ENCODE measurements around the gene CFAP119.

The CFAP119 gene

GRCh38 chr16:30747799-30748633 lies 13.8 kb downstream of the CFAP119 start, which contains the start of gene PHKG2:
Gene PHKG2, plus strand, starts transcription at chr16:30748425. Its CDS starts 396 bp downstream, at chr16:30748821.
- peak; percentile 99 for DNase-seq (ENCODE audit: low read depth)
- H3K4me3 ChIP-seq (ENCODE audit: low read depth, low read length), result peak within 1 kb of the TSS; percentile 74
- TF ChIP-seq POLR2A (IDR thresholded peaks at IDR 0.05; ENCODE audit: extremely low read depth, insufficient read length) (peak; percentile 73), MYC (IDR thresholded peaks at IDR 0.05; ENCODE audit: low read depth, low read length) (peak; percentile 92), CTCF (IDR thresholded peaks at IDR 0.05; ENCODE audit: low read depth, low read length) (no peak), MAX (IDR thresholded peaks at IDR 0.05; ENCODE audit: low read depth, low read length) (peak; percentile 98)

- no peak overlapping the region for H3K4me3 ChIP-seq (ENCODE audit: low read depth, low read length)
- DNase-seq (ENCODE audit: low read depth), result no peak
- no peak for TF ChIP-seq MYC (IDR thresholded peaks at IDR 0.05; ENCODE audit: low read depth, low read length)
- no peak for TF ChIP-seq CTCF (IDR thresholded peaks at IDR 0.05; ENCODE audit: low read depth, low read length)
- TF ChIP-seq POLR2A (IDR thresholded peaks at IDR 0.05; ENCODE audit: extremely low read depth, insufficient read length), result no peak
- no peak for TF ChIP-seq MAX (IDR thresholded peaks at IDR 0.05; ENCODE audit: low read depth, low read length)
Observed at GRCh38 chr16:30747331-30747730, 14.5 kb downstream of the CFAP119 start.

GRCh38 chr16:30746638-30747175 lies 15.2 kb downstream of the CFAP119 start:
- H3K4me3 ChIP-seq (ENCODE audit: low read depth, low read length), result no peak overlapping the region
- TF ChIP-seq MAX (IDR thresholded peaks at IDR 0.05; ENCODE audit: low read depth, low read length) (no peak), CTCF (IDR thresholded peaks at IDR 0.05; ENCODE audit: low read depth, low read length) (no peak), POLR2A (IDR thresholded peaks at IDR 0.05; ENCODE audit: extremely low read depth, insufficient read length) (no peak), MYC (IDR thresholded peaks at IDR 0.05; ENCODE audit: low read depth, low read length) (no peak)
- DNase-seq (ENCODE audit: low read depth), result no peak

- no peak for DNase-seq (ENCODE audit: low read depth)
- no peak overlapping the region for H3K4me3 ChIP-seq (ENCODE audit: low read depth, low read length)
- no peak for TF ChIP-seq MYC (IDR thresholded peaks at IDR 0.05; ENCODE audit: low read depth, low read length)
- TF ChIP-seq MAX (IDR thresholded peaks at IDR 0.05; ENCODE audit: low read depth, low read length), result no peak
- TF ChIP-seq CTCF (IDR thresholded peaks at IDR 0.05; ENCODE audit: low read depth, low read length), result no peak
- no peak for TF ChIP-seq POLR2A (IDR thresholded peaks at IDR 0.05; ENCODE audit: extremely low read depth, insufficient read length)
Observed at GRCh38 chr16:30745082-30745481, 16.8 kb downstream of the CFAP119 start.

- H3K4me3 ChIP-seq (ENCODE audit: low read depth, low read length), result no peak overlapping the region
- no peak for TF ChIP-seq MAX (IDR thresholded peaks at IDR 0.05; ENCODE audit: low read depth, low read length)
- TF ChIP-seq CTCF (IDR thresholded peaks at IDR 0.05; ENCODE audit: low read depth, low read length), result no peak
- TF ChIP-seq POLR2A (IDR thresholded peaks at IDR 0.05; ENCODE audit: extremely low read depth, insufficient read length), result no peak
- TF ChIP-seq MYC (IDR thresholded peaks at IDR 0.05; ENCODE audit: low read depth, low read length), result no peak
- DNase-seq (ENCODE audit: low read depth), result no peak
Observed at GRCh38 chr16:30744183-30744582, 17.7 kb downstream of the CFAP119 start.

Measured in NB4 (cell line).